WTC11 (cell line): ENCODE results near the gene LGI4. TPM values are rescaled to one million over a fixed set of nuclear protein-coding genes. Genes with fewer than 3 reads are reported as not detected.

Source experiments
- ATAC-seq: fragments of 200-7000 bp; cut with Tn5 transposase; 2 replicates; pipeline ENCODE4 v1.10.0; 2021; ENCODE audit warnings: mild to moderate bottlenecking, moderate library complexity
- CTCF ChIA-PET: fragments of 300-600 bp; sonication (Branson Sonifier 250); formaldehyde crosslinking; loops from one replicate; lab custom pipeline; 2021; ENCODE audit warnings: antibody characterized with exemption; lab: Charles Lee
- POLR2A ChIA-PET: fragments of 350-600 bp; sonication (Branson Sonifier 250); formaldehyde crosslinking; loops from one replicate; lab custom pipeline; 2021; ENCODE audit warnings: antibody characterized with exemption; lab: Charles Lee
- DNase-seq: peaks from one replicate; pipeline ENCODE4 v3.0.0; 2021; ENCODE audit warnings: low spot score
- H3K27ac Mint-ChIP-seq: 2 replicates; pipeline ENCODE4 v1.8.0; 2021; ENCODE audit warnings: mixed read lengths
- H3K27me3 Mint-ChIP-seq: 2 replicates; pipeline ENCODE4 v1.8.0; 2021; ENCODE audit warnings: low read depth, mild to moderate bottlenecking, moderate library complexity, mixed read lengths
- H3K36me3 Mint-ChIP-seq: 2 replicates; pipeline ENCODE4 v1.8.0; 2021; ENCODE audit warnings: mixed read lengths
- H3K4me1 Mint-ChIP-seq: 2 replicates; pipeline ENCODE4 v1.8.0; 2022; ENCODE audit warnings: mixed read lengths
- H3K4me3 Mint-ChIP-seq: 2 replicates; pipeline ENCODE4 v1.8.0; 2021; ENCODE audit warnings: mild to moderate bottlenecking, moderate library complexity, mixed read lengths
- H3K9me3 Mint-ChIP-seq: 2 replicates; pipeline ENCODE4 v1.8.0; 2021; ENCODE audit warnings: mixed read lengths
- CREB1 ChIP-seq: sonication (generic); formaldehyde crosslinking; IDR thresholded peaks from 2 replicates; pipeline ENCODE4 v1.8.0; 2023; ENCODE audit warnings: mild to moderate bottlenecking, missing genetic modification reagents
- CREM ChIP-seq: sonication (generic); formaldehyde crosslinking; IDR thresholded peaks from 2 replicates; pipeline ENCODE4 v1.8.1; 2022; ENCODE audit warnings: mild to moderate bottlenecking, missing genetic modification reagents, moderate library complexity
- E2F4 ChIP-seq: sonication (generic); formaldehyde crosslinking; IDR thresholded peaks from 2 replicates; pipeline ENCODE4 v1.8.1; 2022; ENCODE audit warnings: low read depth, mild to moderate bottlenecking, moderate library complexity, missing genetic modification reagents, borderline replicate concordance
- E2F5 ChIP-seq: sonication (generic); formaldehyde crosslinking; IDR thresholded peaks from 2 replicates; pipeline ENCODE4 v1.8.1; 2022; ENCODE audit warnings: mild to moderate bottlenecking, moderate library complexity, missing genetic modification reagents
- GRHL2 ChIP-seq: fragments of 250-450 bp; sonication (Bioruptor Pico); IDR thresholded peaks from 2 replicates; pipeline ENCODE4 v1.8.0; 2022; ENCODE audit warnings: mild to moderate bottlenecking, moderate library complexity; ENCODE audit not compliant: insufficient replicate concordance, severe bottlenecking
- IRF2 ChIP-seq: sonication (generic); formaldehyde crosslinking; IDR thresholded peaks from 2 replicates; pipeline ENCODE4 v1.8.0; 2022; ENCODE audit warnings: low read depth, missing genetic modification reagents, borderline replicate concordance
- MAX ChIP-seq: sonication (generic); formaldehyde crosslinking; IDR thresholded peaks from 2 replicates; pipeline ENCODE4 v1.8.0; 2022; ENCODE audit warnings: mild to moderate bottlenecking, missing genetic modification reagents
- PRDM15 ChIP-seq: sonication (generic); formaldehyde crosslinking; IDR thresholded peaks from 2 replicates; pipeline ENCODE4 v1.8.0; 2022; ENCODE audit warnings: missing genetic modification reagents
- PREB ChIP-seq: sonication (generic); formaldehyde crosslinking; IDR thresholded peaks from 2 replicates; pipeline ENCODE4 v1.8.1; 2022; ENCODE audit warnings: mild to moderate bottlenecking, missing genetic modification reagents, moderate library complexity, borderline replicate concordance
- RELA ChIP-seq: sonication (generic); formaldehyde crosslinking; IDR thresholded peaks from 2 replicates; pipeline ENCODE4 v1.8.1; 2022; ENCODE audit warnings: missing genetic modification reagents, mild to moderate bottlenecking, borderline replicate concordance
- SP1 ChIP-seq: sonication (generic); formaldehyde crosslinking; conservative IDR thresholded peaks from 2 replicates; pipeline ENCODE4 v1.8.1; 2022; ENCODE audit warnings: missing genetic modification reagents
- TEAD4 ChIP-seq: sonication (generic); formaldehyde crosslinking; IDR thresholded peaks from 2 replicates; pipeline ENCODE4 v1.8.0; 2022; ENCODE audit warnings: mild to moderate bottlenecking, missing genetic modification reagents
- TP53 ChIP-seq: sonication (generic); formaldehyde crosslinking; IDR thresholded peaks from 2 replicates; pipeline ENCODE4 v1.8.1; 2023; ENCODE audit warnings: mild to moderate bottlenecking, missing genetic modification reagents
- ZBTB43 ChIP-seq: sonication (generic); formaldehyde crosslinking; IDR thresholded peaks from 2 replicates; pipeline ENCODE4 v1.8.1; 2023; ENCODE audit warnings: mild to moderate bottlenecking, missing genetic modification reagents
- ZMAT4 ChIP-seq: fragments of 250-450 bp; sonication (Bioruptor Pico); IDR thresholded peaks from 2 replicates; pipeline ENCODE4 v1.9.0; 2021; ENCODE audit warnings: mild to moderate bottlenecking
- ZNF121 ChIP-seq: sonication (generic); formaldehyde crosslinking; IDR thresholded peaks from 2 replicates; pipeline ENCODE4 v1.8.0; 2023; ENCODE audit warnings: missing genetic modification reagents
- ZNF532 ChIP-seq: fragments of 250-450 bp; sonication (Bioruptor Pico); IDR thresholded peaks from 2 replicates; pipeline ENCODE4 v1.9.0; 2021; ENCODE audit warnings: mild to moderate bottlenecking, borderline replicate concordance
- total RNA-seq: library from RNA; stranded (reverse); gene quantifications from 3 replicates; pipeline ENCODE4 v1.2.3, GENCODE V29; 2021

Gene LGI4
- total RNA-seq, 1 experiment from 2014 or later, result 14.2 TPM

- POLR2A ChIA-PET, result interaction anchor here (0.9 kb wide), 1 partner anchor 14 kb away, joined by 3 read pairs; no protein-coding TSS in a partner anchor
These were observed 54.2 kb downstream of the LGI4 start for GRCh38 chr19:35080613-35081170.

More at GRCh38 chr19:35080613-35081170, 54.2 kb downstream of the LGI4 start:
- Mint-ChIP-seq H3K4me1 (peaks cover 9% of the 10 kb centered on the region), H3K36me3 (0 out of 2 replicates have a peak, but pooled peaks cover 3% of the 10 kb centered on the region), H3K9me3 (peaks cover 7% of the 10 kb centered on the region), H3K27me3 (no peaks in the 10 kb centered on the region; the same call in 1 of the 2 replicates), H3K4me3 (no peak overlapping the region), H3K27ac (no peak overlapping the region)
- DNase-seq (no peak), ATAC-seq (no peak)
- CTCF ChIA-PET, result interaction anchor here (1.2 to 2.4 kb wide), 6 partner anchors 10 to 60 kb away, joined by 3 to 11 read pairs (median 8); no protein-coding TSS in a partner anchor
- no peak for TF ChIP-seq SP1 (CRISPR knock-in tag)
- no peak for TF ChIP-seq E2F4 (CRISPR knock-in tag)
- no peak for TF ChIP-seq IRF2 (CRISPR knock-in tag)
- no peak for TF ChIP-seq ZBTB43 (CRISPR knock-in tag)
- no peak for TF ChIP-seq MAX (CRISPR knock-in tag)
- TF ChIP-seq PRDM15 (CRISPR knock-in tag), result no peak
- TF ChIP-seq PREB, result no peak
- no peak for TF ChIP-seq ZNF121 (CRISPR knock-in tag)
- TF ChIP-seq CREM, result no peak
- no peak for TF ChIP-seq ZMAT4 (CRISPR knock-in tag)
- TF ChIP-seq RELA (CRISPR knock-in tag), result no peak
- no peak for TF ChIP-seq CREB1
- TF ChIP-seq GRHL2 (CRISPR knock-in tag), result no peak
- TF ChIP-seq TP53 (CRISPR knock-in tag), result no peak
- no peak for TF ChIP-seq ZNF532
- TF ChIP-seq TEAD4 (CRISPR knock-in tag), result no peak
- TF ChIP-seq E2F5 (CRISPR knock-in tag), result no peak
